Umbilical cord (tissue), 2 donors: ENCODE results near the gene KDM4F. TPM values are rescaled to one million over a fixed set of nuclear protein-coding genes. Genes with fewer than 3 reads are reported as not detected.

Source experiments
- DNase-seq: peaks from one replicate; pipeline ENCODE4 v3.0.0-alpha.2; 2015; ENCODE audit warnings: low spot score
- total RNA-seq: library from RNA; depleted of rRNA; stranded (reverse); fragments of >200 nt; gene quantifications from one replicate; pipeline ENCODE4 v1.2.3, GENCODE V29; 2014; ENCODE audit warnings: low replicate concordance; ENCODE audit not compliant: insufficient read depth

KDM4F gene
- total RNA-seq, 1 donor from 2014 or later, result 1.2 TPM

DNA sequence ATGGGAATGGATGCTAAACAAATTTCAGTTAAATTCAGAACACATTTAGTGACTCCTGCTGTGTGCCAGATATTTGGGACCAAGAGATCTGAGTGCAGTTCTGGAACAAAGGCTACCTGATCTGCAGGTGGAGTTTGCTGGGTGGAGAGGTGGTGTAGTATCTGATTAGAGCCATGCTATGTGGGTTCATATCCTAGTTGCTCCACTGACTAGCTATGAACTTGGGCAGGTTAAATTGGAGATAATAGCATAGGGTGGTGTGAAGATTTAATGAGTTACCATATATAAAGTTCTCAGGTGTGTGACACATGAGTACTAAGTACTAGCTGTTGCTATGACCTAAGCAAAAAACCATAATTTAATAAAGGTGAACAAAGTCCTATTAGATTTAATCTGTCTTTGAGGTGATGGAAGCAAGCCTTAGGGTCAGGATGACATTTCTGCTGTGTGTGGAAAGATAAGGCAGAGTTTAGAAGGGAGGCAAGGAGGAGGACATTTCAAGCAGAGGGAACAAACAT is 42.5 kb downstream of the KDM4F start:
- no peak for DNase-seq

DNA sequence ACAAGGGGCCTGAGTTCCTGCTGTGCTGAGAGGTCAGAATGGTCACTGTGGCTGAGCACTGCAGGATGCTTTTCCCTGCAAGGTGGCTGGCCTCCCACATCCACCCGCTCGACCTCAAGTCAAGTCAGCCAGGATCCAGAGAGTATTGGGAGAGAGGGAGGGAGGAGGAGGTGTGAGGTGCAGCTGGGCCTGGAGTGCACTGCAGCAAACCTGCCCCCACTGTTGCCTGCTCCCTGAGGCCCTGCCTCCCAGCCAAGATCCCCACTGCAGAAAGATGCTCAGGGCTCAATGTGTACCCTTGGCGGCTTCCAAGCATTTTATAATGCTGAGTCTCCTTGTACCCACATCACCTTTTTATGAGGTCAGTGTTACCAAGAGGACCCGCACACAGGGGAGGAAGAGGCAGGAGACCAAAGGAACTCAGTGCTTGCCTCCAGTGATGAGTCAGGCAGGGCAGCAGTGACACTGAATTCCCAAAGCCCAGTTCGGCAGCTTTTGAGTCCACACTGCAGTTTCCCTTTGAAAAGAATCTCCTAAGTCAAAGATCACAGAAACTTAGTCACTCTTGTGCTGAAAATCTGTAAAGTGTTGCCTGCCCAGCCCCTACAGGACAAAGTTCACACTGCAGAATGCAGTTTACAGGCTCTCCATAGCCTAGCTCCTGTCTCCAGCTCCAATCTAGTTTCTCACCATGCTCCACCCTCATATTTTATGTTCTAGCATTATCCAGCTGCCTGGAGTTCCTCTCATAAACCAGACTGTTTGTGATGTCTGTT is 43.5 kb downstream of the KDM4F start:
- DNase-seq, result peak; percentile 83

DNA sequence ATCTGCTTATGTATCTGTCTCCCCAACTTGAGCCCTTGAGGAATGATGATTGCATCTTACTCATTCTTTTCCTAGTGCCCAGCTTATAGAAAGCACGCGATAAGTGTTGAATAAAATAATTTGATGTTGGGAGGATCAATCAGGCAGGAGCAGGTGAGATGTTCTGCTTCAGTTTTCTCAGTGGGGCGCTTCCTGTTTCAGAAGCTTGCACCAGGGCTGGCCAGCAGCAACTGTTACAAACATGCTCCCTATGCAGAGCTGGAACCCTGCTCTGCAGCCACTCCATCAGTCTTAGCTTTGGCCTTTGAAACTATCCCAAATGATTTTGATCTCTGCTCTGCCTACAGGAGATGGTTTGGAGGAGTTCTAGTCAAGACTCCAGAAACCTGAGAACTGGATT is 44.3 kb downstream of the KDM4F start:
- no peak for DNase-seq

DNA sequence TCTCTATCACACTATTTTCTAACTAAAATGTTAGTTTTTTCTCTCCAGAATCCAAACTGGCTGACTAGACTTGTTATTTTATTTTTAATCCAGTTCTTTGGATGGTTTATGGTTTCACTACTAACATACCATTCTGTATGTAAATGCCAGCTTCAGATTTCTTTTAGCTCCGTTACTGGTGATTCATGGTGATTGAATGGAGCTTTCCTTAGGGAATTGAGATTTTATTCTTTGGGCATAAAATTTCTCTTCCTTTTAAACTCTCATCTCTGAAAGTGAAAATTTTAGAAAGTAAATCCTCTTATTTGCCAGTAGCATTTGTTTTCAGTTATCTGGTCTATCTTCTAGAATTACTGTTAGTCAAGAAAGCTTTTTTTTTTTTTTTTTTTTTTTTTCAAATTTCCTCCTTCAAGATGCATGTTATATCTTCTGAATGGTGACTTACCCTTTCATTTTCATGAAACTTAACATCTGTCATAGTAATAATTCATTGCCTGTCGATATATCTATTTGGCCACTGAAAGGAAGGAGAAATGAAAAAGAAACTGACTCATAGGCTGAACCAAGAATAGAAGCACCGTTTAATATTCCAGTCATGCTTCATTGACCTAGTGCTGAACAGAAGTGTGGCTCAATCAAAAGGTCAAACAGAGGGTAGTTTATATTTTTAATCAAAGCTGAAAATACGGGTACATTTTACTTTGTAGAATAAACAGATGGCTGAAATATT is 46.8 kb downstream of the KDM4F start:
- no peak for DNase-seq

DNA sequence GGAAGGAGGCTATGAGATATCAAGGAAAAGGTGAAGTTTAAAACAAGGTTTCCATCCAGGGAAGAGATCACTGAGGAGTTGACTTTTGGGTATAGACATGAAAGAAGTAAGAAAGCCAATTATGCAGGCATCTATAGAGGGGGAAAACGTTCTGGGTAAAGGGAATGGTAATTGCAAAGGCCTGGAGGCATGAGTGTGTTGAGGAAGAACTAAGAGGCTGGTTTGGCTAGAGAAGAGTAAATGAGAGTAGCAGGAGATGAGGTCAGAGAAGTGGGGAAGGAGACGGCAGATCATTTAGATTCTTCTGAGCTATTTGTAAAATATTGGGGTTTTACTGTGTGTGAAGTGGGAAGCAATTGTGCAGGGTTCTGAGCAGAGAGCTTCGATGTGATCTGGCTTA is 48.0 kb downstream of the KDM4F start:
- no peak for DNase-seq

DNA sequence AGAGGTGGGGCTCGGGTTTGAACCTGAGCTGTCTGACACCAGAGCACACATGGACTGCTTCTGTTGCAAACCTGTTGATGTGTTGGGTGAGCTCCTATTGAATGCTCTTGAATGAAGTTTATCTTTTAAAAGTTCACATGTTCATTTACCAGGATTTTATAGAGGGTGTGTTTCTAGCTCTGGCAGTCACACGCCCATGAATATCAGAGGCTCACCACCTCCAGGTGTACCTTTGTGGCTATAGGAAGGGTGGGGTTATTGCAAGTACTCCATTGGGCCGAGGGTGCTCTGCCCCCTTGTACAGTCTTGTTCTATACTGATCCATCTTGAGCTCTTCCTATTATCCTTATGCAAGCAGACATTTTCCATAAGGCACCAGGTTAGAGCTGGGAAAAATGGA is 49.6 kb downstream of the KDM4F start:
- DNase-seq, result no peak

DNA sequence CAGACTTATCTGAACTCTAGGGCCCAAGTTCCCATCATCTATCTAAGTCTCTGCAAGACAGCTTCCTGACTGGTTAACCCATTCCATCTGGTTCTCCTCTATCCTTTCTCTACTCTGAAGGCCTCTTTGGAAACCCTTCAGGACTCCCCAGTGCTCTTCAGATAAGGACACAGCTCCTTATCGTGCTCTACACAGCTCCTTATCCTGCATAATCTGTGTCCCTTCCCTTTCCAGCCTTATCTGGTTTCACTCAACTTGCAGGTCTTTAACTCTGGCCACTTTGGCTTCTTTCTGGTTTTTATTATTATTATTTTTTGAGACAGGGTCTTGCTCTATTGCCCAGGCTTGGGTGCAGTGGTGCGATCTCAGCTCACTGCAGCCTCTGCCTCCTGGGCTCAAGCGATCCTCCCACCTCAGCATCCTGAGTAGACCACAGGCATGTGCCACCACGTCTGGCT is 51.0 kb downstream of the KDM4F start:
- no peak for DNase-seq

Other genes starting within 250 kb of the KDM4F start
- gene CWC15, start 75.9 kb upstream of the KDM4F start, total RNA-seq, result 50.6 TPM
- 6.0 TPM for gene KDM4D, start 75.7 kb upstream of the KDM4F start, total RNA-seq
- 4.6 TPM for gene KDM4E, start 24.2 kb upstream of the KDM4F start, total RNA-seq
- gene SRSF8, start 17.5 kb downstream of the KDM4F start, total RNA-seq, result 14.2 TPM
- gene ENDOD1, start 40.4 kb downstream of the KDM4F start, total RNA-seq, result 51.0 TPM
- 59.7 TPM for gene SESN3, start 181.8 kb downstream of the KDM4F start, total RNA-seq